Glutamatergic neuron (in vitro differentiated cells): ENCODE measurements around the gene FLVCR1. TPM values are rescaled to one million over a fixed set of nuclear protein-coding genes. Genes with fewer than 3 reads are reported as not detected.
"Not testable (repeated sequence)": the region's sequence is repeated elsewhere in the genome, so short reads cannot be mapped to it uniquely, and the experiment has no call there.

Experiments used
- DNase-seq: peaks from one replicate; pipeline ENCODE4 v3.0.0; 2022
- H3K27ac Mint-ChIP-seq: one replicate; pipeline ENCODE4 v1.8.0; 2020; ENCODE audit warnings: mild to moderate bottlenecking, mixed read lengths, inconsistent platforms; ENCODE audit not compliant: unreplicated experiment
- H3K27me3 Mint-ChIP-seq: one replicate; pipeline ENCODE4 v1.8.0; 2020; ENCODE audit warnings: mild to moderate bottlenecking, moderate library complexity, mixed read lengths, inconsistent platforms; ENCODE audit not compliant: unreplicated experiment
- H3K36me3 Mint-ChIP-seq: one replicate; pipeline ENCODE4 v1.8.0; 2020; ENCODE audit warnings: mild to moderate bottlenecking, mixed read lengths, inconsistent platforms; ENCODE audit not compliant: unreplicated experiment
- H3K4me1 Mint-ChIP-seq: one replicate; pipeline ENCODE4 v1.8.0; 2020; ENCODE audit warnings: mild to moderate bottlenecking, low read depth, mixed read lengths, inconsistent platforms; ENCODE audit not compliant: unreplicated experiment
- H3K4me3 Mint-ChIP-seq: one replicate; pipeline ENCODE4 v1.8.0; 2020; ENCODE audit warnings: mild to moderate bottlenecking, mixed read lengths, inconsistent platforms; ENCODE audit not compliant: unreplicated experiment
- H3K9me3 Mint-ChIP-seq: one replicate; pipeline ENCODE4 v1.8.0; 2020; ENCODE audit warnings: mild to moderate bottlenecking, moderate library complexity, mixed read lengths, inconsistent platforms; ENCODE audit not compliant: unreplicated experiment
- total RNA-seq: library from RNA; stranded (reverse); fragmentation: NEBNext Ultra II Directional; extraction: Animal tissue kit (Norgen Biotek cat#: 25700); gene quantifications from one replicate; pipeline ENCODE4 v1.2.1, GENCODE V29; 2021; ENCODE audit not compliant: unreplicated experiment
- TF ChIP-seq, protein P1 (sequence below): fragments of 200-600 bp; sonication (generic); IDR thresholded peaks from one replicate; pipeline ENCODE4 v1.5.0; 2021; ENCODE audit not compliant: partially characterized antibody, unreplicated experiment

Gene FLVCR1
- total RNA-seq, 1 donor from 2014 or later, result 33.4 TPM

DNA sequence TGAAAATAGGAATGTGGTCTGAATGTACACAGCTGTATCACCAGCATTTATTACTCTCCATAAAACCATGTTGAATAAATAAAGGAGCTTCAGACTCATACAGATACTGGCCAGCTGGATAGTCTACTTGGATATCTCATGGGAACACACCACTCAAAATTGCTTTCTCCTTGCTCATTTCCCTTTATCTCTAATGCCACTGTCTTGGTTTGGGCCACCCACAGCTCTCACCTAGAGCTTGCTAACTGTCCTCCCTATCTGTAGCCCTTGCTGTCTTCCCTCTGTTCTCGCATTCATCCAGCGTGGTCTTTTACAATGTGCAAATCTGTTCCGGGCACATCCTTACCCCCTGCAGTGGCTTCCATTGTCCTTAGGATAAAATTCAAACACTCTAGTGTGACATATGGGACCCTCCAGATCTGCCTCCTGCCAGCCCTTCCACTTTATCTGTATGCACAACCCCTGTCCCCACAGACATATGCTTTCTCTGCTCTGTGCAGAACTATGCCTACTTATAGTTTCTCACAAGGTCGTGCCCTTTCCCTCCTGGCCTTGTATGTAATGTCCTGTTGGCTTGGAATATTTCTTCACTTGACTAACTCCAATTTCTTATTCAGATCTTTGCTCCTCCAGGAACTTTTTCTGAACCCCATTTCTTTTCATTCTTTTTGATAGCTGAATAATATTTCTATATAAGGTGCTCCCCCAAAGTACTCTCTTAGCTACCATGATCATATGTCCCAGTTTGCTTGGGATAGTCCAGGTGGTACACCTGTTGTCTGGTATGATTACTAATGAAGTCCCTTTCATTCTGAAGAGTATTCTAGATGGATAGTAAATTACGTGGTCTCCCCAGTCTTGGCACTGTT lies 2.9 kb downstream of the FLVCR1 start:
- TF ChIP-seq, protein P1, sequence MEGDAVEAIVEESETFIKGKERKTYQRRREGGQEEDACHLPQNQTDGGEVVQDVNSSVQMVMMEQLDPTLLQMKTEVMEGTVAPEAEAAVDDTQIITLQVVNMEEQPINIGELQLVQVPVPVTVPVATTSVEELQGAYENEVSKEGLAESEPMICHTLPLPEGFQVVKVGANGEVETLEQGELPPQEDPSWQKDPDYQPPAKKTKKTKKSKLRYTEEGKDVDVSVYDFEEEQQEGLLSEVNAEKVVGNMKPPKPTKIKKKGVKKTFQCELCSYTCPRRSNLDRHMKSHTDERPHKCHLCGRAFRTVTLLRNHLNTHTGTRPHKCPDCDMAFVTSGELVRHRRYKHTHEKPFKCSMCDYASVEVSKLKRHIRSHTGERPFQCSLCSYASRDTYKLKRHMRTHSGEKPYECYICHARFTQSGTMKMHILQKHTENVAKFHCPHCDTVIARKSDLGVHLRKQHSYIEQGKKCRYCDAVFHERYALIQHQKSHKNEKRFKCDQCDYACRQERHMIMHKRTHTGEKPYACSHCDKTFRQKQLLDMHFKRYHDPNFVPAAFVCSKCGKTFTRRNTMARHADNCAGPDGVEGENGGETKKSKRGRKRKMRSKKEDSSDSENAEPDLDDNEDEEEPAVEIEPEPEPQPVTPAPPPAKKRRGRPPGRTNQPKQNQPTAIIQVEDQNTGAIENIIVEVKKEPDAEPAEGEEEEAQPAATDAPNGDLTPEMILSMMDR, result no peak
- peaks cover 7% of the 10 kb centered on the region for H3K27me3 Mint-ChIP-seq
- peaks cover 12% of the 10 kb centered on the region for H3K4me1 Mint-ChIP-seq
- no peaks in the 10 kb centered on the region for H3K36me3 Mint-ChIP-seq
- peaks cover 7% of the 10 kb centered on the region for H3K9me3 Mint-ChIP-seq
- no peak overlapping the region for H3K4me3 Mint-ChIP-seq
- H3K27ac Mint-ChIP-seq, result no peak overlapping the region
- no peak for DNase-seq

DNA sequence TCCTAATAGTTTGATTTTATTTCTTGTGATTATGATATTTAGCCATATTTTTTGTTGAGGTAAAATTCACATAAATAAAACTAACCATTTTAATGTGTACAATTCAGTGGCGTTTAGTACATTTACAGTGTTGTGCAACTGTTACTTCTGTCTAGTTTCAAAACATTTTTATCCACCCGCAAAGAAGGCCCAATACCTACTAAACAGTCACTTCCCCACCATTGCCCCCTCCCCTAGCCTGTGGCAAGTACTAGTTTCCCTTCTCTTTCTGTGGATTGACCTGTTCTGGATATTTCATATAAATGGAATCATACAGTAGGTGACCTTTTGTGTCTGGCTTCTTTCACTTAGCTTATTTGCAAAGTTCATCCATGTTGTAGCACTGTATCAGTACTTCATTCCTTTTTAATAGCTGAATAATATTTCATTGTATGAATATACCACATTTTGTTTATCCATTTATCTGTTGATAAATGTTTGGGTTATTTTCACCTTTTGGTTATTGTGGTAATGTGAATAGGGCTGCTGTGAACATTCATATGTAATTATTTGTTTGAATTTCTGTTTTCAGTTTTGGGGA lies 4.1 kb downstream of the FLVCR1 start:
- peaks cover 5% of the 10 kb centered on the region for H3K27me3 Mint-ChIP-seq
- peaks cover 7% of the 10 kb centered on the region for H3K9me3 Mint-ChIP-seq
- TF ChIP-seq, protein P1, result no peak
- H3K4me3 Mint-ChIP-seq, result no peak overlapping the region
- peaks cover 12% of the 10 kb centered on the region for H3K4me1 Mint-ChIP-seq
- H3K27ac Mint-ChIP-seq, result no peak overlapping the region
- H3K36me3 Mint-ChIP-seq, result no peaks in the 10 kb centered on the region
- no peak for DNase-seq

DNA sequence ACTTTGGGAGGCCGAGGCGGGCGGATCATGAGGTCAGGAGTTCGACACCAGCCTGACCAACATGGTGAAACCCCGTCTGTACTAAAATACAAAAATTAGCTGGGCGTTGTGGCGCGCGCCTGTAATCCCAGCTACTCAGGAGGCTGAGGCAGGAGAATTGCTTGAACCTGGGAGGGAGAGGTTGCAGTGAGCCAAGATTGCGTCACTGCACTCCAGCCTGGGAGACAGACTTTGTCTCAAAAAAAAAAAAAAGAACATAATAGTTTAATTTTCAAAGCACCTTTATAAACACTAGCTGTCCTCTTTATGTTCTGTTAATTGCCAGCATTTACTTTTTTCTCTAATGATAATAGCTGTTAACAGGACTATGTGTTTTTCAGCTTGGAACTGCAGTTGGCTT lies 5.3 kb downstream of the FLVCR1 start:
- H3K27ac Mint-ChIP-seq, H3K36me3 Mint-ChIP-seq, H3K9me3 Mint-ChIP-seq, H3K4me3 Mint-ChIP-seq, DNase-seq, H3K27me3 Mint-ChIP-seq: not testable (repeated sequence)
- H3K4me1 Mint-ChIP-seq, result peaks cover 12% of the 10 kb centered on the region

DNA sequence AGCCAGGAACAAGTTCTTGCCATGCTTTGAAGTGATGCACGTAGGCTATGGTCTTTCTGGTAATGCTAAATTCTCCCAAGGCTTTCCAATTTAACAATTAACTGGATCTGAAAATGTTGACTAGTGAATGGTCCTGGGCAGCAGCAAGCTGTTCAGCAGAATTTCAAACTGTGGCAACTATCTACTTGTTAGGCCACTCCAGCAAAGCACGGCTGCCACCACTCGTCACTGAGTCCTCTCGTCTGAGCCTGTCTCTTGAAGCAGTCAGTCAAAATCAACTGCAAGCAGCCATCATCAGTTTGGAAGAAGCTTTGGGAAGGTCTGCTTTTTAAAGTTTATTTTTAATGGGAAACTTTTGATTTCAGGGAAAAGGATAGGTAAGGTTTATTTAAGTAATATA lies 6.1 kb downstream of the FLVCR1 start:
- Mint-ChIP-seq H3K4me1 (peaks cover 12% of the 10 kb centered on the region), H3K27me3 (peaks cover 2% of the 10 kb centered on the region), H3K27ac (no peak overlapping the region), H3K4me3 (peak overlapping the region; percentile 32), H3K36me3 (no peaks in the 10 kb centered on the region), H3K9me3 (peaks cover 2% of the 10 kb centered on the region)
- TF ChIP-seq, protein P1, result no peak
- DNase-seq, result no peak

DNA sequence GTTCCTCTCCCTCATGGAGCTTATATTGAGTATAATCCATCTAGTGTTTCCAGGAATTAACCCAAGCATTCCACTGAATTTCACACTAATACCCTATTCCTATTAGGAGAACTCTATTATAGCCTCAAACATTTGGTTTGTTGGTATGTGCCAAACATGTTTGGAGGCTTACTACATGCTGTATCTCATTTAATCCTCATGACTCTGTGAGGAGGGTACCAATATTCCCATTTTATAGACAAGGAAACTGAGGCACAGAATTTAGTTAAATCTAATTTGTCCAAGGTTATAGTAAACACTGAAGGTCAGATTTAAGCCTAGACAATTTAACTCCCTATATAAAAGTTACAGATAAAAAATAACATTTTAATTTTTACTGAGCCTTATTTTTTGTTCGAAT lies 9.1 kb downstream of the FLVCR1 start:
- Mint-ChIP-seq H3K4me1 (peaks cover 12% of the 10 kb centered on the region), H3K36me3 (no peaks in the 10 kb centered on the region), H3K27me3 (no peaks in the 10 kb centered on the region), H3K27ac (no peak overlapping the region), H3K9me3 (no peaks in the 10 kb centered on the region), H3K4me3 (no peak overlapping the region)
- TF ChIP-seq, protein P1, result no peak
- no peak for DNase-seq
